DMS153 treated with DMSO at 0.1 percent for 48 hours (cell line): ENCODE measurements around the gene TAT.

Experiments
- DNase-seq: peaks from one replicate; lab custom pipeline; 2025; ENCODE audit not compliant: unreplicated experiment; lab: John Stamatoyannopoulos, UW

The TAT gene

GRCh38 chr16:71547168-71547567, 29.7 kb downstream of the TAT start:
- DNase-seq, result no peak

- no peak for DNase-seq
These were observed 34.5 kb downstream of the TAT start for GRCh38 chr16:71542377-71542776.

DNA sequence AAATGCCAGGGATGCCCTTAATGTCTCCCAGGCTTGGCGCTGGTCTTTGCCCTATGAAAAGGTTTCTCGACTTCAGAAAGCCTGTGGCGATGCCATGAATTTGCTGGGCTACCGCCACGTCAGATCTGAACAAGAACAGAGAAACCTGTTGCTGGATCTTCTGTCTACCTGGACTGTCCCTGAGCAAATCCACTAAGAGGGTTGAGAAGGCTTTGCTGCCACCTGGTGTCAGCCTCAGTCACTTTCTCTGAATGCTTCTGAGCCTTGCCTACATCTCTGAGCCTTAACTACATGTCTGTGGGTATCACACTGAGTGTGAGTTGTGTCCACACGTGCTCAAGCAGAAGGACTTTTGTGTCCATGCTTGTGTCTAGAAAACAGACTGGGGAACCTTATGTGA, 39.2 kb downstream of the TAT start:
- peak; percentile 19 for DNase-seq

DNA sequence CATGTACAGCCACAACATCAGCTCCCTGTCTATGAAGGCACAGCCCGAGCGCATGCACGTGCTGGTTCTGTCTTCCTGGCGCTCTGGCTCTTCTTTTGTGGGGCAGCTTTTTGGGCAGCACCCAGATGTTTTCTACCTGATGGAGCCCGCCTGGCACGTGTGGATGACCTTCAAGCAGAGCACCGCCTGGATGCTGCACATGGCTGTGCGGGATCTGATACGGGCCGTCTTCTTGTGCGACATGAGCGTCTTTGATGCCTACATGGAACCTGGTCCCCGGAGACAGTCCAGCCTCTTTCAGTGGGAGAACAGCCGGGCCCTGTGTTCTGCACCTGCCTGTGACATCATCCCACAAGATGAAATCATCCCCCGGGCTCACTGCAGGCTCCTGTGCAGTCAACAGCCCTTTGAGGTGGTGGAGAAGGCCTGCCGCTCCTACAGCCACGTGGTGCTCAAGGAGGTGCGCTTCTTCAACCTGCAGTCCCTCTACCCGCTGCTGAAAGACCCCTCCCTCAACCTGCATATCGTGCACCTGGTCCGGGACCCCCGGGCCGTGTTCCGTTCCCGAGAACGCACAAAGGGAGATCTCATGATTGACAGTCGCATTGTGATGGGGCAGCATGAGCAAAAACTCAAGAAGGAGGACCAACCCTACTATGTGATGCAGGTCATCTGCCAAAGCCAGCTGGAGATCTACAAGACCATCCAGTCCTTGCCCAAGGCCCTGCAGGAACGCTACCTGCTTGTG, 40.0 kb downstream of the TAT start:
- no peak for DNase-seq

DNA sequence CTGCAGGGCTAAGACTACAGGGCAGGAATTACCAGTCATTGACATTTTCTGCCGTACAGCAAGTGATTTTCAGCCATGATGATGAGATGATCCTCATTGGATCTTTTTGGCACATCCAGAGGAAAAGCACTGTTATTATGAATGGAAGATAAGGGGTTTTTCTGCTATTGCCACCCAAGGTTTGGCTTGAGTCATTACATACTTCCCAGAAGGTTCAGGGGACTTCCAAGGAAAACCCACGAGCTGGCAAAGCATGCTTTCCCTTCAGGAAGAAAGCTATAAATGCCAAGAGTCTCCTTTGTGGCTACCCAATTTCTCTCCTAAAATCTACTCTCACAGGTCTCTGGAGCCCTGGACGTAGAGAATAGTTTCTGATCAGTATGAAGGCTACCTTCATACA, 44.5 kb downstream of the TAT start:
- no peak for DNase-seq

- DNase-seq, result no peak
These were observed 48.0 kb downstream of the TAT start for GRCh38 chr16:71528863-71529262.

- DNase-seq, result no peak
These were observed 48.6 kb downstream of the TAT start for GRCh38 chr16:71528257-71528656.

DNA sequence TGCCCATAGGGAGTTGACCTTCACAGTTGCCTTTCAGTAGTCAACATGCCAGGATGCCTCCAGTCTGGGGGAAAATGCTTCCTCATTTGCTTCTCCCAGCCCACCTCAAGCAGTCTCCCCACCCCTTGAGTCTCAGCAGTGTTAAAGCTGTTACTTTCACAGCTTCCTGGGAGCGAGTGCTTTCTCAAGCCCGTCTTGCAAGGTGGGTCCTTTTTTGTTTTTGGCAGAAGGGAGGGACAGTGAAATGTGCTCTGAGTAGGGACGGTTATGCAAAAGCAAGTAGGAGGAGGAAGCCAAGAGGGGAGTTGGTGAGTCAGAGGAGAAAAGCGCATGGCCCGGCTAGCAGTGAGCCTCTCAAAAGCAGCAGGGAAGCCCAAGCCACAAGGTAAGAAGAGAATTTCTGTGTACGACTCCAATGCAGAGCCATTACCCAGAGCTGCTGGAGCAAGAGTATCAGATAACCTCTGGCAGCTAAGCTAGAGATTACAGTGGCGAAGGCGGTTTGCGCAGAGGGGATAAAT, 50.7 kb downstream of the TAT start, which contains the start of gene CHST4:
TSS of gene CHST4 (plus strand) at position 316 of the 521 bp plus-strand sequence. CDS start 10,252 bp downstream, outside the sequence.
- no peak for DNase-seq

DNA sequence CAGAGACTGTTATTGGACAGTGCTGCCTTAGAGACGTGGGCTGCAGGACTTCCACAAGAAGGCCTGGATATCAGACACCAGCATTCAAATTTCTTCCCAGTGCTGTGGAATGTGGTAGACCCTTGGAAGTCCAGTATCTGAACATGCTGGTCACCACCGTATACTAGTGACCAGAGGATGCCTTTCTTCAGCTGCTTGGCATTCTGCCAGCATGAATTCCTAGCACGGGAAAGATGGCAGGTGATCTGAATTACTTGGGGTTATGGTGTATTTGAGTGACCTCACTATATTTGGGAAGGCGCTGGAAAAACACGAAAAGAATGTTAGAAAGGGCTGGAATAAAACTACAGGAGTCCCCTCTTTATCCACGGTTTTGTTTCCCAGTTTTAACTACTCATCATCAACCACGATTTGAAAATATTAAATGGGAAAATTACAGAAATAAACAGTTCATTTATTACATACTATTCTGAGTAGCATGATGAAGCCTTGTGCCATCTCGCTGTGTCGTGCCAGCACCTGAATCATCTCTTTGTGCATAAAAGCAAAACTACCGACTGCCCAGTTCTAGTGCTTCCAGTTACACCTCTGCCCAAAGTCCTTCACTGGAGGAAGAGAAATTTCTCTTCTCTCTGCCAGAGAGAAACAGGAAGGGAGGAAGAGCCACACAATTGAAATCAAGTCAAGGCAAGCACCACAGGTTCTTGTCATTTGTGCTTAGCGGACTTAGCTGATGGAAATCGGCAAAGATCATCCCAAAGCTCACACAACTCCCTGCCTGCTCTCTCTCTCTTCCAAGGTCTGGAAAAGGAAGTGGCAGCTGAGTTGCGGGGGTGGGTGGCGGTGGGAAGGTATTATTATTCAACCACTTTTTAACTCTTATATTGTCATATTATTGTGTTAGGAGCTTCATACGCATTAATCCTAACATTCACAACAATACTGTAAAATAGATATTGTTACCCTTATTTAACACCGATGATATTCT, 52.0 kb downstream of the TAT start:
- no peak for DNase-seq

DNA sequence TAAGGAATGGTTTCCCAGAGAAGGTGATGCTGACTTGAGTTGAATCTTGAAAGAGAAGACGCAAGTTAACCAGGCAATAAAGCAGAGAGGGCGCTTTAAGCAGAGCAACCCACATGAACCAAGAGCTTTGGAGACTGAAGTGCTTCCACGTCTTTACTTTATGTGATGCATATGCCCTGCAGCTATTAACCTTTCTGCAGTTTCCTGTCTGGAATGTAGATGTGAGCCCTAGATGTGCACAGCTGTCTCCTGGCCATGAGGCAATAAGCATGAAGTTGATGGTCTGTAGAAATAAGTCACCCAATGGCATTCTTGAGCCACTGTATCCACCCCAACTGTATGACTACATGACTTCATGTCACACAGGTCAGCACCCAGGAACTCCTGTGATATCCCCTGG, 56.3 kb downstream of the TAT start:
- no peak for DNase-seq
